Activated T-helper 2 cell treated with anti-CD3 and anti-CD28 coated beads, Interferon-gamma antibody, Interleukin-2, Interleukin-4, amounts not matched to agents 10 μg/mL and 5 μg/mL and 100 μg/mL, durations not matched to agents 14 hours and 24 hours and 36 hours (primary cell): ENCODE results near the gene EHD3. TPM values are rescaled to one million over a fixed set of nuclear protein-coding genes. Genes with fewer than 3 reads are reported as not detected.
"Not testable (repeated sequence)": the region's sequence is repeated elsewhere in the genome, so short reads cannot be mapped to it uniquely, and the experiment has no call there.

Experiments
- DNase-seq: peaks from one replicate; pipeline ENCODE4 v3.0.0; 2021; ENCODE audit warnings: low spot score
- H3K27ac Mint-ChIP-seq: one replicate; pipeline ENCODE4 v1.8.0; 2021; ENCODE audit warnings: mixed read lengths
- H3K27me3 Mint-ChIP-seq: one replicate; pipeline ENCODE4 v1.8.0; 2021; ENCODE audit warnings: low read depth, mixed read lengths
- H3K36me3 Mint-ChIP-seq: one replicate; pipeline ENCODE4 v1.8.0; 2021; ENCODE audit warnings: low read depth, mixed read lengths
- H3K4me1 Mint-ChIP-seq: one replicate; pipeline ENCODE4 v1.8.0; 2021; ENCODE audit warnings: low read depth, mixed read lengths
- H3K4me3 Mint-ChIP-seq: one replicate; pipeline ENCODE4 v1.8.0; 2021; ENCODE audit warnings: low read depth, mild to moderate bottlenecking, moderate library complexity, mixed read lengths
- H3K9me3 Mint-ChIP-seq: one replicate; pipeline ENCODE4 v1.8.0; 2021; ENCODE audit warnings: mixed read lengths
- intact Hi-C: fragments of 100-400 bp; cut with micrococcal nuclease; formaldehyde crosslinking; loops from one replicate; pipeline ENCODE4 v1.15.1; 2023
- total RNA-seq: library from RNA; stranded (reverse); gene quantifications from 2 replicates; pipeline ENCODE4 v1.2.3, GENCODE V29; 2022

The EHD3 gene
- total RNA-seq, 1 donor from 2014 or later = 1.6 TPM

GRCh38 chr2:31271851-31272267 is 37.9 kb downstream of the EHD3 start:
- no peak for DNase-seq
- Mint-ChIP-seq H3K27ac (no peak overlapping the region), H3K27me3 (no peaks in the 10 kb centered on the region), H3K36me3 (no peaks in the 10 kb centered on the region), H3K4me1 (no peaks in the 10 kb centered on the region), H3K4me3 (no peak overlapping the region), H3K9me3 (no peaks in the 10 kb centered on the region)
- intact Hi-C loops = no loop called here

- Mint-ChIP-seq H3K4me1 (no peaks in the 10 kb centered on the region), H3K27ac (no peak overlapping the region), H3K9me3 (no peaks in the 10 kb centered on the region), H3K36me3 (no peaks in the 10 kb centered on the region), H3K4me3 (no peak overlapping the region), H3K27me3 (no peaks in the 10 kb centered on the region)
- DNase-seq = no peak
- intact Hi-C loops = no loop called here
Measured at GRCh38 chr2:31274401-31275075, 40.6 kb downstream of the EHD3 start.

DNA sequence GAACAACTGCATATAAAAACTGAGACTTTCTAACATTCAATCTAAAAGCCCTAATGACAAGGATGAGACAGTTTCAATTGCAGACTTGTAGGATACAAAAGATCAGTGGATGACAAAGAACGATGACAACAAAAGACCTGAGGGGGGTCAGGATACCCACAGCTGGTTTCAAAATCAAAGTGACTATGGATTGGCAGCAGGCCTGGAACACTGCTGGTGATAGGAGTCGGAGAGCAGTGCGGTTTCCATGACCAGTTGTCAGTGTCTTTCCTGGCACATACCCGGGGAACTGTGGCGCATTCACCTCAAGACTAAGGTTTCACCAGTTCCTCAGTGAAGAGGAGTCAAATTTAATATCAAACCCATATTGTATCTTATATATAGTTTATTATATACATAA is 42.0 kb downstream of the EHD3 start:
- intact Hi-C loops = no loop called here
- H3K27ac Mint-ChIP-seq = no peak overlapping the region
- H3K4me1 Mint-ChIP-seq = no peaks in the 10 kb centered on the region
- H3K9me3 Mint-ChIP-seq = no peaks in the 10 kb centered on the region
- DNase-seq = no peak
- no peaks in the 10 kb centered on the region for H3K36me3 Mint-ChIP-seq
- no peaks in the 10 kb centered on the region for H3K27me3 Mint-ChIP-seq
- no peak overlapping the region for H3K4me3 Mint-ChIP-seq

- Mint-ChIP-seq H3K4me1 (no peaks in the 10 kb centered on the region), H3K27me3 (peaks cover 4% of the 10 kb centered on the region), H3K27ac (no peak overlapping the region), H3K36me3 (no peaks in the 10 kb centered on the region), H3K9me3 (no peaks in the 10 kb centered on the region), H3K4me3 (no peak overlapping the region)
- intact Hi-C loops = no loop called here
- no peak for DNase-seq
Measured at GRCh38 chr2:31277621-31278020, 43.7 kb downstream of the EHD3 start.

DNA sequence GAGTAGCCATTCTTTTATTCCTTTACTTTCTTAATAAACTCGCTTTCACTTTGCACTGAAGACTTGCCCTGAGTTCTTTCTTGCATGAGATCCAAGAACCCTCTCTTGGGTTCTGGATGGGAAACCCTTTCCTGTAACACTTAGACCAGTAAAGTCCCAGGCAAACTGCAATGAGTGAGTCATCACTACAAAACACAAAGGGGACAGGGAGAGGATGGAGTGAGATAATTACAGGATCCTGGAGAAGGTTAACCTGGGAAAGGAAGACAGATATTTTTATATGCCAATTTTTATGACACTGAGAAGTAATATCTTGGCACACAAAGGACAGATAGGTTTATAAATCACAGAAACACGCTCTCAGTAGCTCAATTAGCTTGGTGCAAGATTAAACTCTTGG is 48.7 kb downstream of the EHD3 start:
- Mint-ChIP-seq H3K36me3 (no peaks in the 10 kb centered on the region), H3K9me3 (no peaks in the 10 kb centered on the region), H3K27ac (no peak overlapping the region), H3K27me3 (peaks cover 4% of the 10 kb centered on the region), H3K4me1 (no peaks in the 10 kb centered on the region), H3K4me3 (no peak overlapping the region)
- no peak for DNase-seq
- intact Hi-C loops = no loop called here

- H3K27me3 Mint-ChIP-seq, DNase-seq, intact Hi-C loops, H3K27ac Mint-ChIP-seq, H3K4me1 Mint-ChIP-seq, H3K9me3 Mint-ChIP-seq, H3K36me3 Mint-ChIP-seq, H3K4me3 Mint-ChIP-seq: not testable (repeated sequence)
Measured at GRCh38 chr2:31283193-31283919, 49.4 kb downstream of the EHD3 start.

GRCh38 chr2:31284107-31284506 is 50.2 kb downstream of the EHD3 start:
- Mint-ChIP-seq H3K27ac (no peak overlapping the region), H3K4me1 (no peaks in the 10 kb centered on the region), H3K27me3 (peaks cover 4% of the 10 kb centered on the region), H3K36me3 (no peaks in the 10 kb centered on the region), H3K9me3 (no peaks in the 10 kb centered on the region), H3K4me3 (no peak overlapping the region)
- intact Hi-C loops = no loop called here
- no peak for DNase-seq

GRCh38 chr2:31286230-31286629 is 52.3 kb downstream of the EHD3 start:
- no peaks in the 10 kb centered on the region for H3K4me1 Mint-ChIP-seq
- no peak for DNase-seq
- no peaks in the 10 kb centered on the region for H3K36me3 Mint-ChIP-seq
- no peak overlapping the region for H3K4me3 Mint-ChIP-seq
- H3K9me3 Mint-ChIP-seq = no peaks in the 10 kb centered on the region
- intact Hi-C loops = no loop called here
- no peak overlapping the region for H3K27ac Mint-ChIP-seq
- peaks cover 4% of the 10 kb centered on the region for H3K27me3 Mint-ChIP-seq

DNA sequence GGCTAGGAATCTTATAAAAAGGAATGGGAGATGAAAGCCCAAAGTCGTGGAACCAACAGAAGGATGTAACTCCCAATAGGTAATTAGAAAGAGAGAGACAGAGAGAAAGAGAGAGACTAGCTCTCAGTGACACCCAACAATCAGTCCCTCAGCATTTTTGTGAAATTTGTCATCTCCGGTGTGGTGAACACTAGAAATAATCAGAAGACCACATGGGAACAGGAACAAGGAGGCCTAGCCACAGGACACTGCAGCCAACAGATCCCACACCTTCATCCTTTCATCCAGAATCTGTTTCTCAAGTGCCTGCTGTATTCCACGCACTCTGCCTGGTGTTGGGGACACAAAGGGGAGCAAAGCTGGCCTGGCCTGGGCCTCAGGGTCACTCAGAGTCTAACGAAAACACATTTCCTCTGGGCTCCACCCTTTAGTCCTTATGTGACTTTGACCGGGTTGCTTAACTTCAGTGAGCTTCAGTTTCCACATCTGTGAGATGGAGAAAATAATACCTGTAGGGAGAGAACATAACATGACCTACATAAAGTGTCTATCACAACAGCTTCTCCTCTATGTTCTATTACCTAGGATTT is 53.1 kb downstream of the EHD3 start:
- Mint-ChIP-seq H3K9me3 (no peaks in the 10 kb centered on the region), H3K27ac (no peak overlapping the region), H3K4me1 (no peaks in the 10 kb centered on the region), H3K4me3 (no peak overlapping the region), H3K27me3 (no peaks in the 10 kb centered on the region), H3K36me3 (no peaks in the 10 kb centered on the region)
- DNase-seq = no peak
- intact Hi-C loops = no loop called here

- no peak for DNase-seq
- no peaks in the 10 kb centered on the region for H3K36me3 Mint-ChIP-seq
- no peaks in the 10 kb centered on the region for H3K4me1 Mint-ChIP-seq
- H3K4me3 Mint-ChIP-seq = no peak overlapping the region
- H3K27me3 Mint-ChIP-seq = no peaks in the 10 kb centered on the region
- no peaks in the 10 kb centered on the region for H3K9me3 Mint-ChIP-seq
- intact Hi-C loops = no loop called here
- no peak overlapping the region for H3K27ac Mint-ChIP-seq
Measured at GRCh38 chr2:31287654-31288053, 53.7 kb downstream of the EHD3 start.

GRCh38 chr2:31294196-31294595 is 60.2 kb downstream of the EHD3 start:
- H3K9me3 Mint-ChIP-seq = no peaks in the 10 kb centered on the region
- no peaks in the 10 kb centered on the region for H3K36me3 Mint-ChIP-seq
- DNase-seq = no peak
- H3K4me1 Mint-ChIP-seq = peaks cover 2% of the 10 kb centered on the region
- H3K27ac Mint-ChIP-seq = no peak overlapping the region
- no peak overlapping the region for H3K4me3 Mint-ChIP-seq
- intact Hi-C loops = no loop called here
- peaks cover 4% of the 10 kb centered on the region for H3K27me3 Mint-ChIP-seq

GRCh38 chr2:31296641-31297287 is 62.8 kb downstream of the EHD3 start:
- Mint-ChIP-seq H3K4me3 (no peak overlapping the region), H3K4me1 (peaks cover 2% of the 10 kb centered on the region), H3K27me3 (peaks cover 10% of the 10 kb centered on the region), H3K9me3 (no peaks in the 10 kb centered on the region), H3K36me3 (no peaks in the 10 kb centered on the region), H3K27ac (no peak overlapping the region)
- intact Hi-C loops = loop anchor here (5.0 kb wide), 1 partner anchor 36 kb away; no protein-coding TSS in a partner anchor
- DNase-seq = no peak

DNA sequence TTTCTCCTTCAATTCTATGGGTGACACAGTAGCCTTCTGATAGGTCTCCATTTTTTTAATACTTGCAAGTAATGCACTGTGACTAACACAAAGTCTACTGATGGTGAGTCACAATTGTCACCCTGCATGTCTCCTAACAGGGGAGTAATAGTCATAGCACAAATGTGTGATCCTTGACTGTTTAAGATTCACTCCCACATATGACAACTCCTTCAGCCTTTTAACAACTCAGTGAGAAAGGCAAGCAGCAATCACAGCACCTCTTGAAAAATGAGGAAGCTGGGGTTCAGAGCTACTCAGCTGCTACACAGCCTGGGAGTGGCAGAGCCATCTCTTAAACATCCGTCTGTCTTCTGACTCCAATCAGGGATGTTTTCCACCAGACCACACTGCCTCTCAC is 63.8 kb downstream of the EHD3 start:
- intact Hi-C loops = loop anchor here (5.0 kb wide), 1 partner anchor 35 kb away; no protein-coding TSS in a partner anchor
- Mint-ChIP-seq H3K9me3 (no peaks in the 10 kb centered on the region), H3K27ac (no peak overlapping the region), H3K4me3 (no peak overlapping the region), H3K27me3 (peaks cover 10% of the 10 kb centered on the region), H3K4me1 (peaks cover 2% of the 10 kb centered on the region), H3K36me3 (no peaks in the 10 kb centered on the region)
- no peak for DNase-seq
